DMS153 treated with DMSO at 0.1 percent for 48 hours (cell line): ENCODE data around the gene DAZAP1.

ENCODE experiments used
- DNase-seq: peaks from one replicate; lab custom pipeline; 2025; ENCODE audit not compliant: unreplicated experiment; lab: John Stamatoyannopoulos, UW

The DAZAP1 gene

DNA sequence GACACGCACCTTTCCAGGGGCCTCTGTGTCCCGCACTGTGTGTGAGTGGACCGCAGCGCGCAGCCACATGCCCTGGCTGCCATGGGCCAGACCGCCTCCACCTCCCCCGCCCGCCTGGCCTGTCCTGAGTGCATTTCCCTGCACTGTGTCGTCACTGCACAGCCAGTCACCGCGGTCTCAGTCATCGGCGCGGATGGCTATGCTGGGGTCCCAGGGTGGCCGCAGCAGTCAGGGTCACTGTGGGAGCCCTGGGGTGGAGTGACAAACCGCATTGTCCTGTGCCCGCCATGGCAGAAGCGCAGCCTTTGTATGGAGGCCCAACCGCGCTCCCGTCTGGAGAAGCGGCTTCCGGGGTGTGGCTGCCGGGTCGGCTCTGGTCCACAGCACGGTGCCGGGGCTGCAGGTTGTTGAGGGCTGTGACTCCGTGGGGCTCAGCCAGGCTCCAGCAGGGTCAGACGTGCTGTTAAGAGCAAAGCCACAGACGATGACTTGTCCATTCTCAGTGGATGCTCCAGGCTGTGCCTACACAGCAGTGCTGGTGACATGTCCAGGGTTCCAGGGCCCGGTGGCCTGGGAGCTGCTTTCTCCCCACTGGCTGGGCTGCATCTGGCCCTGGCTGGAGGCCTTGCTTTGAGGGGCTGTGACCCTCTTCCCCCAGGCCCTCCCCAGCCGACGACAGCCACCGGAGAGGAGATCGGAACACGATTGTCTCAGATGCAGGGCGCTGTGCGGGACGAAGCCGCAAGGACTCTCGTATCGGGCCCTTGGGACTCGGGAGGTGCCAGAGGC, 30.0 kb upstream of the DAZAP1 start:
- DNase-seq, result no peak

GRCh38 chr19:1377965-1378785, 29.2 kb upstream of the DAZAP1 start:
- DNase-seq, result no peak

DNA sequence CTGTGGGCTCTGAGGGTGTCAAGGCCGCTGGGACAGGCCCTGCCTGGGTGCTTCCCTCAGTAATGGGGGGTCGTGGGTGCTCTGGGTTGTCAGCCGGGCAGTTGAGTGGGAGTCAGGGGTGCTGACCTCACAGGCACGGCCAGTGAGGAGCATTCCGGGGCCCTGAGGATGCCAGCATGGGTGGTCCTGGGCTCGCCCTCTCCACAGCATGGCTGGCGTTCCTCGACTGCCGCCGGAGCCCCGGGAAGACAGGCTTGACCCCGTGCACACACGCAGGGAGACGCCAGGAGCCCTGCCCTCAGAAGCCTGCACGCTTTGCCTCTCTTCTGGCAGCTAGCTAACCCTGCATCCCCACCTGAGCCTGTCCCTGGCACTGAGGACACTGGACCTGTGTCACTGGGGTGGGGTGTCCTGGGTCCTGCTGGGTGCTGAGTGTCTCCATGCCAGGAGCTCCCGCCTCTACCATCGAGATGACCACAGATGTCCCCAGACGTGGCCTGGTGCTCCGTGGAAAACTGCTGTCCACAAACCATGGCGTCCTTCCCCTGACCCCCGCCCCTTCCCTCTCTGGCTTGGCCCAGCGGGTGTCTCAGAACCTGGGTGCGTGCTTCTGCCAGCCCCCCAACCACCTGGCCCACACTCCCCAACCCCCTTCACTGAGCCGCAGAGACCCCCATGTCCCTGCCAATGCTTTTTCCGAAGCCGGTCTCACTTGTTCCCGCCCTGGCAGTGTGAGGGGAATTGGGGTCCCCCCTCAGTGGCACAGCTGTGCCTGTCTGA, 28.1 kb upstream of the DAZAP1 start:
- no peak for DNase-seq

GRCh38 chr19:1379961-1380489, 27.4 kb upstream of the DAZAP1 start:
- DNase-seq, result no peak

DNA sequence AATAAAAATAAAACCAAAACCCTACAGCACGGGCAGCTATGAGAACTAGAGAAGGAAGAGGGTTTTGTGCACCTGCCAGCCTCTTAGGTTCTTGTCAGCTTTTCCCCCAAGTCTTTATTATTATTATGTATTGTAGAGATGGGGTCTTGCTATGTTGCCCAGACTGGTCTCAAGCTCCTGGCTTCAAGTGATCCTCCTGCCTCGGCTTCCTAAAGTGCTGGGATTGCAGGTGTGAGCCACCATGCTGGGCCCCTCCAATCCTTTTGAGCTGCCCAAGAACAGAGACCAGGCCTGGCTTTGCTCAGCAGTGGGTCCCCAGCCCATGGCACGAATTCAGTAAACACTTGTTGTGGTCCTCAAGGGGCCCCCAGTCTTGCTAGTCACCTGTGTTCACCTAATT, 25.1 kb upstream of the DAZAP1 start:
- DNase-seq, result no peak

- no peak for DNase-seq
These were observed 24.4 kb upstream of the DAZAP1 start for GRCh38 chr19:1383017-1383311.

GRCh38 chr19:1383312-1384084, 23.9 kb upstream of the DAZAP1 start, which contains the start of gene NDUFS7:
Gene NDUFS7 (plus strand): TSS chr19:1383907. CDS start chr19:1383927, 20 bp downstream.
- peak; percentile 18 for DNase-seq

- no peak for DNase-seq
These were observed 23.3 kb upstream of the DAZAP1 start for GRCh38 chr19:1384085-1384462.

- no peak for DNase-seq
These were observed 22.8 kb upstream of the DAZAP1 start for GRCh38 chr19:1384478-1385110.

DNA sequence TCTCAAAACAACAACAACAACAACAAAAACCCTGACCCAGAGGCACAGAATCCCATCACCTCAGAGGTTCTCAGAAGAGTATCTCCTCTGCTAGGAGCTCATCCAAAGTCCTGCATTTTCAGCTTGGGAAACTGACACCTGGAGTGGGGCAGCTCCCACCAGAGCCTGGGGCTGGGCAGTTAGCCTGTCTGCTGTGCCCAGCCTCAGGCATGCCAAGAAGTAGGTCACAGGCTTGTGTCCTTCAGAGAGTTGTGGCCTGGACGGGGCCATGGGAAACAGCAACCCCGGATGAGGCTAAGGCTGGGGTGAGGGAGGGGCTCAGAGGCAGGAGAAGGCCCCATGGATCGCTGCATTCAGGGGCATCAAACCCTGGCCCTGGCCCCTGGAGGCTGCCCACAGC, 21.6 kb upstream of the DAZAP1 start:
- DNase-seq, result no peak

DNA sequence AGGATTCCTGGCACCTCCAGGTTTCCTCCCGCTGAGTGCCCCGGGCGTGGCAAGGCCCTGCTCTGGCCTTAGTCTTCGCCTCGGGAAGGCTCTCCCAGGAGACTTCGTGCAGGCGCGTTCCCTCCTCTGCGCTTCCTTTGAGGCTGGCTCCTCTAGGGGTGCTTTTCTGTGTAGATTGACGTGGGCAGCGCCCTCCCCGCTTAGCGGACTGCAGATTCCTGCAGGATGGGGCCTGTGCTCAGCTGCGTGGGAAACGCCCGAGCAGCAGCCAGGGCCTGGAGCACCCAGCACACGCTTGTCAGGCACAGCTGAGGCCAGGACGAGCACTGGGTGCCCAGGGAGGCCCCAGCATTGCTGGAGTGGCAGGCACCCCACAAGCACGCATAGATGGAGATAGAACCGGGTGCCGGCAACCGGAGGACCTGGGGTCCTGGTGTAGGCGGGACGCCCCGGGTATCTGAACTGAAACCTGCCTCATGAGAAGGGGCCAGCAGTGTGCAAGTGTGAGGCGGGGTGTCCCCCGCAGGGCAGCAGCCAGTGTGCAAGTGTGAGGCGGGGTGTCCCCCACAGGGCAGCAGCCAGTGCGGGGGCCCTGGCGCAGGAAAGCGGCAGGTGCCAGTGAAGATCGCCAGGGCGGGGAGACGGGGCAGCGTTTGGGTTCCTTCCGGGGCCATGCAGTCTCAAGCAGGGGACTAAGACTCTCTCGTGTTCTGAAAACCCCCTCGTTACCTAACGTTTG, 20.3 kb upstream of the DAZAP1 start:
- no peak for DNase-seq

GRCh38 chr19:1387684-1388636, 19.4 kb upstream of the DAZAP1 start:
- DNase-seq, result no peak

GRCh38 chr19:1388637-1389026, 18.8 kb upstream of the DAZAP1 start:
- DNase-seq, result no peak

- DNase-seq, result no peak
These were observed 18.1 kb upstream of the DAZAP1 start for GRCh38 chr19:1389033-1389940.

GRCh38 chr19:1390890-1391423, 16.4 kb upstream of the DAZAP1 start:
- DNase-seq, result no peak

DNA sequence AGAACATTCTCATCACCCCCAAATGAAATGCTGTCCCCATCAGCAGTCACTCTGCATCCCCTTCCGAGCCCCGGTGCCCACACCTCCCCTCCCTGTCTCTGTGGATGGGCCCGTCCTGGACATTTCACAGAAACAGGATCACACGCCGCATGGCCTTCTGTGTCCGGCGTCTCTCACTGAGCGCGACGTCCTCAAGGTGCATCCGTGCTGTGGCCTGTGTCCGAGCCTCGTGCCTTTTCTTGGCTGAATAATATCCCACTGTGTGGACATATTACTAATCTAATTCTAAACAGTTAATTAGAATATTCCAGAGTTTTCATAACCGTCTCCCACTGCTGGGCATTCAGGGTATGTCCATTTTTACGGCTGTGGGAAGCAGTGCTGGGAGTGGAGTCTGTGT, 15.0 kb upstream of the DAZAP1 start:
- DNase-seq, result no peak

DNA sequence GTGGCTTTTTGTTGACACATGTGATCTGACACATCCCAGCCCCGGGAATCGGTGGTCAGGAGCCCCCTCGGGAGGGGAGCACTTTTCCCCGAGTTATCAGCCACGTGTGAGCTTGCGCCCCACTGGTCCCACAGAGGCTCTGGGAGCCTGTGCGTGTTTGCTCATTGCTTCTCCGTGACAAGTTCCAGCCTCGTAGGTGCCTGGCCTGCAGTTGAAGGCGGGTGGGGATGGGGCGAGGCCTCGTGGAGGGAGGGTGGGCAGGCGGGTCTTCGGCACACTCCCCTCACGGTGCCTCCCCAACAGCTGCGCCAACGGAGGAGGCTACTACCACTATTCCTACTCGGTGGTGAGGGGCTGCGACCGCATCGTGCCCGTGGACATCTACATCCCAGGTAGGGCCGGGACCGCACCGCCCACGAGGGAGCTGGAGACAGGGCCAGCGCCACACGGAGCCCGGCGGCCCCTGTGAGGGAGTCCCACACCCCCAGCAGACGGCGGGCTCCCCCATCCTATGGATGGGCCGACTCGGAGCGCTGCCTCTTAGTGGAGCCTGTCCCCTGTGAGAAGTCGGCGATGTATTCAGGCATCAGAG, 14.4 kb upstream of the DAZAP1 start:
- no peak for DNase-seq
